ENCODE measurements around the gene GNA15.

Gene GNA15

DNA sequence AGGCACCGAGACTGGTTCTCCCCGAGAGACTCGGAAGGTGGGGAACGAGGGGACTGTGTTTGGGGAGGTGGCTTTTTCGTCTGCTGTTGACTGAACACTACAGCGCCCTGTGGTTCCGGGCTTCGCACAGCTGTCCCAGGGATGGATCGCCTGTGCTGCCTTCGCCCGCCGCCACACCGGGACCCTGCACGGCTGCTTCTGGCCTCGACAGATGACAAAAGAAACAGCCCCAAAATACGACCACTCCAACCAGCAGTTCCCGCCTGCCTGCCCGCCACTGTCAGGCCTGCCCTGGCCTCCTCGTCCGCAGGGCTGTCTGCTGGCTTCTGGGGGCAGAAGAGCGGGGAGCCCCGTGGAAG is 13.3 kb upstream of the GNA15 start:
- DNase-seq, result no peak

DNA sequence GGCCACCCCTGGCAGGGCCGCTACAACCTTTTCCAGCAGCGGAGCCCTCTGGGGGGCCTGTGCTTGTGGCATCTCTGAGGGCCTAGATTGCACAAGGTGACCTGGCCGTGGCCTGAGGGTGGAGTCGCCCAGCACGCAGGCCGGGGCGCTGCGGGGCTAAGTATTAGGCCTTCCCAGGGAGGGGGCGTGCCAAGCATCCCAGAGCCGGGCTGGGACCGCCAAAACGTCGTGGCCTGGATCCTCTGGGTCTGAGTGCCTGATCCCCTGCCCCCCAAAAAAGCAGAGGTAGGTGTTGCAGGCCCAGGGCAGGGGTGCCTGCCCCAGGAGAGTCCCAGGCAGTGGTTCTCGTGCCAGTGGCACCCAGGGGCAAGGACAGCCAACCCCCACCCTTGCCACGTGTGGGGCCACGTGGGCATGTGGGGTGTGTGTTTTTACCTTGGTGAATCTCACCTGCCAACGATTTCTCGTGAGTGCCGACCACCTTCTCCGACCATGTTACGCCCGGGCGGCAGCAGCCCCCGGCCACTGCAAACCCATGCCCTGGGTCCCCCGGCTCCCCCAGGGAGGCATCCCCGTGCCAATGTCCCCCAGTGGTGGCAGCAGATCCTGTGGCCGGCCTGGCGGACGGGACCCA is 12.6 kb upstream of the GNA15 start:
- no peak for DNase-seq

DNA sequence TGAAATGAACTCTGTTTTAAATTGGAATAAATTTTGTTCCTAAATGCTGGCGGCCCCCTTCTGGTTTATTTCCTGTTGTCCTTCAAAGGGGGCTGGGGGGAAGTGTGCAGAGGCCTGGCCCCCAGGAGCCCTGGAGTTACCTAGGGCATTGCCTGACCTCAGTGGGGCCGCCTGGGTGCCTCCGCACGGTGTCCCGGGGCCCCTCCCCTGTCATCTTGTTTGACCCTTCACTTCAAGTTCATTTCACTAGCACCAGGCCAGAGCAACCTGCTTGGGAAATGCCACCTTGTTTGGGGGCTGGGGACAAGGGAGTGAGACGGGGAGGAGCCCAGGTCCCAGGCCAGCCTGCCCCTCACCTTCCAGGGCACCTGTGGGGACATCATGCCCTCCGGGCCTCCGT is 11.9 kb upstream of the GNA15 start:
- no peak for DNase-seq

DNA sequence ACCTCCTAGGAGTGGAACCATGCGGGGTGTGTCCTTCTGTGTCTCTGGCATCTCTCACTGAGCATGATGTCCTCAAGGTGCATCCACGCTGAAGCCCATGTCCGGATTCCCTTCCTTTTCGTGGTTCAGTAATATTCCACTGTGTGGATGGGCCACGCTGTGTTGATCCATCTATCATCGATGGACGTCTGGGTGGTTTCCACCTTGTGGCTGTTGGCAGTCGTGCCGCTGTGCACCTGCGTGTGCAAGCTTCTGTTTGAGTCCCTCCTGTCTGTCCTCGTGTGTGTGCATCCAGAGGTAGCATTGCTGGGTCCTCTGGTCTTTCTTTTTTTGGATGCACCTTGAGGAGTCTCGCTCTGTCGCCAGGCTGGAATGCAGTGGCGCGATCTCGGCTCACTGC is 11.2 kb upstream of the GNA15 start:
- no peak for DNase-seq

DNA sequence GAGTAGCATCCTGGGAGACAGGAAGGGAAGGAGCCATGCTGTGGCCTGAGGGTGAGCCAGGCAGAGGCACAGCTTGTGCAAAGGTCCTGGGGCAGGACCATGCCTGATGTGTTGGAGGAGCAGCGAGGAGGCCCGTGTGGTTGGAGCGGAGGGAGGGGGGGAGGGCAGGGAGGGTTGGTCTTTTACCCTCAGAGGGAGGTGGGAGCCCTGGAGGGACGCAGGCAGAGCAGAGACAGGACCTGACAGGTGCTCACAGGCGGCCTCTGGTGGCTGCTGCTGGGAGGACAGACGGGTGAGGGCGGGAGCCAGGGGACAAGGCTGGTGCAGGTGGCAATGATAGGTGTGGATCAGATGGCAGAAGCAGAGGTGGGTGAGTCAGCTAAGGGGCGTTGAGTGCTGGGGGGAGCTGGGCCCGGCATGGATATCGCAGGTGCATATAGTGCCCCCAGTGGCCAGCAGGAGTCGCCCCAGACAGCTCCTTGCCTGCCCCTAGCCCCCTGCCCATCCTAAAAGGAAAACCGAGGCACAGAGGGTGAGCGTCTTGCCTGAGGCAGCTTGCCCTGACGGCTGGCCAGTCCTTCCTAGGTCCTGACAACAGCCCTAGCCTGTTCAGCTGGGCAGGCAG is 9.8 kb upstream of the GNA15 start:
- no peak for DNase-seq

DNA sequence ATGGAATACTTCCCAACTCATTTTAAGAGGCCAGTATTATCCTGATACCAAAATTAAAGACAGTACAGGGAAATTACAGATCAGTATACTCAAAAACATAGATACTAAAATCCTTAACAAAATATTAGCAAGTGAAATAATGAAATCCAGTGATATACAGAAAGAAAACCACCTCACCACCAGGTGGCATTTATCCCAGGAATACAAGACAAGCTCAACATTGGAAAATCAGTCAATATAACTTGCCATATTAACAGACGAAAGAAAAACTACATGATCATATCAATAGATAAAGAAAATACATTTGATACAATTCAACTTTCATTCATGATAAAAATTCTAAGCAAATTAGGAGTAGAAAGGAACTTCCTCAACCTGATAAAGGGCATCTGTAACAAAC is 6.7 kb upstream of the GNA15 start:
- peak; percentile 3 for DNase-seq

DNA sequence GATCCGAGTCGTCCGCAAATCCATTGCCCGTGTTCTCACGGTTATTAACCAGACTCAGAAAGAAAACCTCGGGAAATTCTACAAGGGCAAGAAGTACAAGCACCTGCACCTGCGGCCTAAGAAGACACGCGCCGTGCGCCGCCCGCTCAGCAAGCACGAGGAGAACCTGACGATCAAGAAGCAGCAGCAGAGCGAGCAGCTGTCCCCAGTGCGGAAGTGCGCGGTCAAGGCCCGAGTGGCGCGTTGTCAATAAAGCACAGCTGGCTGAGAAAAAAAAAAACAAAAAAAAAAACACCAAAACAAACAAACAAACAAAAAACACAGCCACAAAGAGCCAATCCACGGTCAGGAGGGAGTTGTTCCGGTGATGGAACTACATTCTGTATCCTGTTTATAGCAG is 4.7 kb upstream of the GNA15 start:
- DNase-seq, result no peak

DNA sequence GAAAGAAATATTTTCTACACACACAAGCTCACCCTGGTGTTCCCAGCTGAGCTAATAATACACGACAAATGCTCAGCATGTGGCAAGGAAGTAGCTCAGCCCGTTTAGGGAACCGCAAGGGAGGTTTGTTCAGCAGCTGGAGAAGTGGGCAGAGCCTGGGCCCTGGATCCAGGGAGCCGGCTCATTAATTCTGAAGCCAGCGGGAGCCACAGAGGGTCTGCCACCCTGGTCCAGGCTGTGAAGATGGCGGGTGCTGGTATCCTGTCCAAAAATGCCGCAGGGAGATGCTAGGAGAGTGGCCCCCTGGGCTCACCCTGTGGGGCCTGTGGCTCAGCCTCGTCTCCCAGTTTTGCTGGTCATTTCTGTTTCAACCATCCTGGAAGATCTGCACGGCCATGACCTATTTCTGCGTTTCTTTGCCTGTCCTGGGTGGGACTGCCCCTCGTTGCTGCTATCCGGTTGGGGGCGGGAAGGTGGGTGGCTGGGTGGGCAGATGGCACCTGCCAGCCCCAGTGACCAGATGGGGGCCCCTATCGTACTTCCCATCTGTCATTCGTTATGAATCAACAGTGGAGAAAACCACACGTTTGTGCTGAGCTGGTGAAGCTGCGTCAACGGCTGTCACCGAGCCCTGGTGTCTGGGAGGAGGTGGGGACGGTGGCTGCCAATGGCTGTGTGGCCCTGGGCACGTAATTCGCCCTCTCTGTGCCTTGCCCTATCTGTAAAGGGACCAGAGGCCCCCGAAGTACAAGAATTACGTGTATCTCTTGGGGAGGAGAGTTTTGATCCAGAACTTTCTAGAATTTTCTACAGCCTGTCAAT is 2.7 kb upstream of the GNA15 start:
- no peak for DNase-seq

DNA sequence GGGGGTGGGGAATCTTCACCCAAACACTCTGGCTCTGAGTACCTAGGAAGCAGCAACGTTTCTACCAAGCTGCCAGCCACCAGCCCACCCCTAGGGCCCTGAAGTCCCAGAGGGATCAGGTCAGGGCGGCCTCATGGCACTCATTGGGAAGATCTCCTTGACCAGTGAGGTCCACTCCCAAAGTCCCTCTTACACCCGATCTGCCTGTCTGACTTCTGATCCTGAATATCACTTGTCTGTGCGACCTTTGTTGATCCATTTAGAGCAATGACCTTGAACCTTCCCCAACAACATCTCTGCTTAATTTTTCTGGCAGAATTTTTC is 2.1 kb upstream of the GNA15 start:
- DNase-seq, result no peak

DNA sequence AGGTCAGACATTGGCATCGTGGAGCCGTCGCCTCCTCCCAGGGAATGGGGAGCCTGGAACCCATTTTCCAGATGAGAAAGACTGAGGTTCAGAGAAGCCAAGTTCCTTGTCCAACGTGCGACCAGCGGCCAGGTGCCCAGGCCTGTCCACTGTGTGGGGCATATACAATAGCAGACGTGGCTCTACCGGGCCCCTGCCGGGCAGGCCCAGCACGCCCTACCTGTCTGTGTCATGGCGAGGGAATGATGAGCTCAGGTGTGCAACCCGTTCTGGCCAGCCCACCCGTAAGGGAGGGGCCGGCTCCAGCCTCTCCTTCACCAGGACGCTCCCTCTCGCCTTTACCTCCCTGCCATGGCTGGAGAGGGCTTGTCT is 837 bp downstream of the GNA15 start:
- DNase-seq, result no peak

DNA sequence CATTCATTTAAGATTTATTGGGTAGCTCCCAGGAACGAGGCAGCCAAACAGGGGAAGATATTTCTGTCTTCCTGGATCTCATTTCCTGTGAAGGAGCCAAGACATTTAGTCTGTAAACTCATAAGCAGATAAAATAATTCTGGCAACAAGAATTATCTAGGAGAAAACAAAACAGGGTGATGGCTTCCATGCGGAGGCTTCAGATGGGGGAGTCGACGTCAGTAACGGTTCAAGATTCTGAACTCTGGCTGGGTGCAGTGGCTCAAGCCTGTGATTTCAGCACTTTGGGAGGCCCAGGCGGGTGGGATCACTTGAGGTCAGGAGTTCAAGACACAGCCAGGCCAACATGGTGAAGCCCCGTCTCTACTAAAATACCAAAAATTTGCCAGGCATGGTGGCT is 1.3 kb downstream of the GNA15 start:
- DNase-seq, result no peak

DNA sequence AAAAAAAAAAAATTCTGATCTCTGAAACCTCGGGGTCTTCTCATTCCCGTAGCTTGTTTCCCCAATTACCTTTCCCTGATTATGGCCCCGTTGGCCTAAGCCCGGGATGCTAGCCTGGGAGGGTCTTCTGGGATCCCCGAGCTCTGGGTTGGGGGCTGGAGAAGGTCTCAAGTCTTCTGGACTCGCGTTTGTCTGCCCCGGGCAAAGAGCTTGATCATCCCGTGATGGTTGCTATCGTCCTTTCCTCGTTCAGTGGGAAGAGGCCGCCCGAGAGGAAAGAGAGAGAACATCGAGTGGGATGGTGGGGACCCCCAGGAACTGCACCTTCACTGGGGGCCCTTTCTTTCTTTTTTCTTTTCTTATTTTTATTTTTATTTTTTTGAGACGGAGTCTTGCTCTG is 2.4 kb downstream of the GNA15 start:
- DNase-seq, result no peak

DNA sequence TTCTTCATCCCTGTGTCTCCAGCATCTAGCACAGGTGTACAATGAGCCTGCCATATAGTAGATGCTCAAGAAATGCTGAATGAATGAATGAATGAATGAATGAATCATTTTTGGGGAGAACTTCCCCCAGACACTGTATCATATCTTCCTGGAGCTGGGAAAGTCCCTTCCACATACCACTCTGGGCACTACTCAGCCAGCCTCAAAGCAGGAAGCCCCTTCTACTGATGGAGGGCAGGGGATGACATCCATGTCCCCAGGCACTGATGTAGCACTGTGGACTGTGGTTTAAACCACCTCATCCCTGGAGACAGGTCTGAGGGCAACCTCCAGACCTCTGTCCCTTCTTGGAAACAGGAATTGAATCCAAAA is 4.8 kb downstream of the GNA15 start:
- DNase-seq, result no peak

DNA sequence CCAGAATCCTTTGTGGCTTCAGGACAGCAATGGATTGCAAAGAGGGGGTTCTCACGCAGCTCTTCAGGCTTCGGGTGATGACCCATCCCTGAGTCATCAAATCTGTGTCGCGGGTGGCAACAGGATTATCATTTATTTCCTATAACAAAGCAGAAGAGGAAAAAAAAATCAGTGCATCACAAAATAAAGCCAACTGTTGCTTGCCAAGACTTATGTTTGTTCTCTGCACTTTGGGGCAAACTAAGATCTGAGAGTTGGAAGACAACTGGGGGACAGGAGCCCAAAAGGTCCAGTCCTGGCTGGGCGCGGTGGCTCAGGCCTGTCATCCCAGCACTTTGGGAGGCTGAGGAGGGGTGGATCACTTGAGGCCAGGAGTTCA is 6.4 kb downstream of the GNA15 start:
- DNase-seq, result no peak

DNA sequence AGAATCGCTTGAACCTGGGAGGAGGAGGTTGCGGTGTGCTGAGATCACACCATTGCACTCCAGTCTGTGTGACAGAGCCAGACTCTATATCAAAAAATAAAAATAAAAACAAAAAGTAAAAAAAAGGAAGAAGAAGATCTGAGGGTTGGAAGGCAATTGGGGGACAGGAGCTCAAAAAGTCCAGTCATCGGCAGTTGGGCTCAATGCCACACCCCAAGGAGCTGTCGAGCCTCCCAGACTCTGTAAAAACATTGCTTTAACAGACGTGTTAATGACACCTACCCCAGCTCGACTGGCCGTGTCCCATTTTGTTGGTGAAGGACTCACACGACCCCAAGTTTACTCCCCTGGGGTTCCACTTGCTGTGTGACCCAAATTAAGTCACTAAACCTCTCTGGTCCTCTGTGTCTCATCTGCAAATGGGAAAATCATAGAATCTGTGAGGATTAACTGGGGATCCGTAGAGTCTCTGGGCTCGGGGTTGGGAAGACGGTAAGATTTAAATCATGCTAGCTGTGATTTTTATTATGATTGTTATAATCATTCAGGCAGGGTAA is 7.0 kb downstream of the GNA15 start:
- no peak for DNase-seq

DNA sequence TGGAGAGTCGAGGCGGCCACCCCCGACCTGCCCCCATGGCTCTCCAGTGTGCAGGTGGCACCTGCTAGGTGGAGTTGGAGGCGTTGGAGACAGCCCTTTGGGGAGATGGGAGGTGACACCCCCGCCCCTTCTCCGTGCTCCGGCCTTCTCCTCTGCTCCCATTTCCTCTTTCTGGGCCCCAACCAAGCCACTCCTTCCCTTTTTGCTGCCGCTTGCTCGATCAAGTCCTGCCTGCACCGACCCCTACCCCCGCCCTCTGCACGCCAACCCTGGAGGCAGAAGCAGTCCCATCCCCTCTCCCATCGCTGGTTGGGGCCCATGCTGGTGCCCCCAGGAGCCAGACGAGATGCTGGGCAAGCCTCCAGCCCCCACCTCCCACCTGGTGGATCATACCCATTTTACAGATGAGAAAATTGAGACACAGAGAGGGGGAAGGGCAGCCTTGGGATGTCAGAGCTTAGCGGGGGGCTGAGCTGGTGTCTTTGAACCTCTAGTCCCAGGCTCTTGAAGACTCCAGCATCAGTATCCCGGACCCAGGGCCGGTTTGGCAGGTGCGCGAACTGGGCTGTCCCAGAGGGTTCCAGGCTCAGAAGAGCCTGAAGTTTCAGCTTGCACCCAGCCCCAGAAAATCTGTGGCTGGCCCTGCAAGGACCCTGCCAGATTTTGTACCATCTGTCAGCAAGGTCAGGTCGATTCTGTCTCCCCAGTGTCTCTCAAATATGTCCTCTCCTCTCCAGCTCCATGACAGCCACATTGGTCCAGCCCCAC is 10.3 kb downstream of the GNA15 start:
- DNase-seq, result no peak

DNA sequence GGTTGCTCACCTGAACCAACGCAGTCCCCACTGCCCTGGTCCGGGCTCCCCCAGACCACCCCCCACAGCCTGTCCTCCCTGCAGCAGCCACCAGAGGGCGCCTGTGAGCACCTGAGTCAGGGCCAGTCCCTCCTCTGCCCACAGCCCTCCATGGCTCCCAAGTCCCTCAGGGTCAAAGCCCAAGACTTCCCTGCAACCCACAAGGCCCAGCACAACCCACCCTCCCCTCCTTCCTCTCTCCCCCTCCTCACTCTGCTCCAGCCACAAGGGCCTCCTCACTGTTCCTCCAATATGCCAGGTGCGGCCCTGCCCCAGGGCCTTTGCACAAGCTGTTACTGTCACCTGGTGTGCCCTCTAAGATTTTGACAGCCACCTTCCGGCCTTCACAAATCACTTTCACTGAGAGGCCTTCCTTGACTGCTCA is 10.9 kb downstream of the GNA15 start:
- DNase-seq, result no peak

DNA sequence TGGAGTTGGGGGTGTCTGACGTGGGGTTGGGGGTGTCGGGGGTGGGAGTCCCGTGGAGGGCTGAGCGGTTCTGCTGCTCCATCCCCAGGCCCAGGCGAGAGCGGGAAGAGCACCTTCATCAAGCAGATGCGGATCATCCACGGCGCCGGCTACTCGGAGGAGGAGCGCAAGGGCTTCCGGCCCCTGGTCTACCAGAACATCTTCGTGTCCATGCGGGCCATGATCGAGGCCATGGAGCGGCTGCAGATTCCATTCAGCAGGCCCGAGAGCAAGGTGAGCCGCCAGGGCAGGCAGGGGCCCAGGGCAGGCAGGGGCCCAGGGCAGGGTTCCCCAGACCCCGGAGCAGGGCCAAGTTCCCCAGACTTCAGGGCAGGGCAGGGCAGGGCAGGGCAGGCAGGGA is 12.7 kb downstream of the GNA15 start:
- DNase-seq, result no peak

DNA sequence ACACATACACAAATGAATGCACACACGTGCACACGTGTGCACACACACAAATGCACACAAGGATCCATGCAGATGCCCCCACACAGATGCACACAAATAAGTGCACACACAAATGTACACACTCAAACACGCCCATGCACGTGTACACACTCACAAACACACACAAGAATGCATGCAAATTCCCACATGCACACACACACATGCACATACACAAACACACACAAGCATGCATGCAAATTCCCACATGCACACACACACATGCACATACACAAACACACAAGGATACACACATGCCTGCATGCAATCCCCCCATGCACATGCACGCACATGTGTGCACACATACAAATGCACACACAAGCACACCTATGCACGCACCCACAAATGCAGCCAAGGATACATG is 13.3 kb downstream of the GNA15 start:
- DNase-seq, result no peak

DNA sequence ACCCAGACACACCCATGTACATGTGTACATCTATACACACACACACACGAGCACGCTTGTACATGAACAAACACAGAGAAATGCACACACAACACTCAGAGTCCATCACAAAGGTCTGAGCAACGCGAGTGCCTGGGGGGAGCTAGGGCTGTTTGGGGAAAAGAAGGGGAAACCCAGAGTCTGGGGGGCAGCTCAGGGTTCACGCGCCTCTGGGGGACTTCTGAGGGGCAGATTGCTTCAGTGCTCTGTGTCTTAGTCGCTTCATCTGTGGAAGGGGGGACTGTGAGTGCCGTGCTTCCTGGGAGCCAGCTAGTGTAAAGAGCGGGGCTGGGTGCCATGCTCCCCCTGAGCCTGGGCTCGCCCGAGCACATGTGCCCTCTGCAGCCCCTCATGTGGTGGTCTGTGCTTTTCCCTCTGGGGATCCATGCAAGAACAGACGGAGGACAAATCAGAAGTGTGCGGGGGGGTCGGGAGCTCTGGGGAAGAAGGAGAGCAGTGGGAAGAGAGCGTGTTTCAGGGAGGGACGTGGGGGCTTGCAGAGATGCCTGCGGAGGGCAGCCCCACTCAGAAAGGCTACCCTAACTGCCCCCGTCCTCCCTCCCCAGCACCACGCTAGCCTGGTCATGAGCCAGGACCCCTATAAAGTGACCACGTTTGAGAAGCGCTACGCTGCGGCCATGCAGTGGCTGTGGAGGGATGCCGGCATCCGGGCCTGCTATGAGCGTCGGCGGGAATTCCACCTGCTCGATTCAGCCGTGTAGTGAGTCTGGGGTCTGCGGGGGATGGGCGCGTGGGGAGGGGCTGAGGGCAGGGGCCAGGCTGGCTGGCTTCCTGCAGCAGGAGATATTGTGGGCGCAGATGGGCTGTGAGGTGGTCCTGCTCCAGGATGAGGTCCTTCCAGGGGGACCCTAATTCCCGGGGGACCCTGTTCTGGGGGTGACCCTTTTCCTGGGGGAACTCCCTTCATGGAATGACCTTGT is 14.0 kb downstream of the GNA15 start:
- no peak for DNase-seq

DNA sequence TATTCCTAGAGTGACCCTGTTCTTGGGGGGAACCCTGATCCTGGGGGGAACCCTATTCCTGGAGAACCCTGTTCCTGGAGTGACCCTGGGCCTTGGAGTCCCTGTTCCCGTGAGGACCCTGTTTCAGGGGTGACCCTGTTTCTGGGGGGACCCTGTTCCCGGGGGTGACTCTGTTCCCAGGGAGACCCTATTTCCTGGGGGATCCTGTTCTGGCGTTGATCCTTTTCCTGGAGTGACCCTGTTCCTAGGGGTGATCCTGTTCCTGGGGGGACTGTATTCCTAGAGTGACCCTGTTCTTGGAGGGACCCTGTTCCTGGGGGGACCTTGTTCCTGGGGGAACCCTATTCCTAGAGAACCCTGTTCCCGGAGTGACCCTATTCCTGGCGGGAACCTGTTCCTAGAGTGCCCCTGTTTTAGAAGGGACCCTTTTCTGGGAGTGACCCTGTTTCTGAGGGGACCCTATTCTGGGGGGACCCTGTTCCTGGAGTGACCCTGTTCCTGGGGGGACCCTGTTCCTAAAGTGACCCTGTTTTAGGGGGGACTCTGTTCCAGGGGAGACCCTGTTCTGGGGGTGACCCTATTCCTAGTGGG is 15.0 kb downstream of the GNA15 start:
- DNase-seq, result no peak

All from NCI-H1105 treated with DMSO at 0.1 percent for 48 hours (cell line).